MM.1S (cell line): ENCODE measurements around the gene RPL7A.

ENCODE experiments used
- EZH2 ChIP-seq: fragments of 300-600 bp; sonication (generic); optimal IDR thresholded peaks from 2 replicates; pipeline ENCODE3; 2017; ENCODE audit warnings: low read depth, mild to moderate bottlenecking, antibody characterized with exemption, low read length, mixed read lengths
- EZH2phosphoT487 ChIP-seq: fragments of 300-600 bp; sonication (generic); IDR thresholded peaks from 2 replicates; pipeline ENCODE4 v1.6.1; 2018; ENCODE audit warnings: antibody characterized with exemption, low read length
- TF ChIP-seq, protein P1 (sequence below): fragments of 300-600 bp; sonication (generic); IDR thresholded peaks from 2 replicates; pipeline ENCODE4 v1.5.1; 2016; ENCODE audit warnings: antibody characterized with exemption, low read length, mixed read lengths

DNA sequence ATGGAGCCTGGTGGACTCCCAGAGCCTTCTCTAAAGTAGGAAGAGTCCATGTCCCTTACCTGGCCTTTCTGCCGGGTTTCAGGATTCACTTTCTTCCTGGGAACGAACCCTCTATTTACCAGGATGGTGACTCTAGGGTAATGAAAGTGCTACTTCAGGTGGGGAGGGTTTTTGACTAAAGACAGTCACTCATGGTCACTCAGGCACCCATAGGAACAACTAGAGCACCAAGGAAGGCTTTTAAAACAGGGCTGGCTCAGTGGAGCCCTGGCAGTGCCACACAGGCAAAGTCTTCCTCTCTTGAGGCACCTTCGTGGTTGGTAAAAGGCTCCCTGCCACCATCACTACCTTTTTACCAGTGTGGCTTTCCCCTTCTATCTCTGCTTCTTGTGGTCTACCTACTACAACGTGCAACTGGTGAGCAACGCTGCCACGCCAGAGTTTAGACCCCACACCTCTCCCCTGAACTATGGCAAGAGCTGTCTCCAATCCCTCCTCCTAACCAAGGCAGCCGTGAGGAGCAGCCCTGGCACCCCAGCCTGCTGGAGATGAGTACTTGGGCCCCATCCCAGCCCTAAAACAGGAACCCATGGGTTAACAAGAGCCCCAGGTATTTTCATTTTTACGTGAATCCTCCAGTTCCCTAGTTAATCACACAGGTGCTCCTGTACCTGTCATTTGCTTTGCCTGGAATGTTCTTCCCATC lies 4.8 kb downstream of the RPL7A start:
- TF ChIP-seq, protein P1, sequence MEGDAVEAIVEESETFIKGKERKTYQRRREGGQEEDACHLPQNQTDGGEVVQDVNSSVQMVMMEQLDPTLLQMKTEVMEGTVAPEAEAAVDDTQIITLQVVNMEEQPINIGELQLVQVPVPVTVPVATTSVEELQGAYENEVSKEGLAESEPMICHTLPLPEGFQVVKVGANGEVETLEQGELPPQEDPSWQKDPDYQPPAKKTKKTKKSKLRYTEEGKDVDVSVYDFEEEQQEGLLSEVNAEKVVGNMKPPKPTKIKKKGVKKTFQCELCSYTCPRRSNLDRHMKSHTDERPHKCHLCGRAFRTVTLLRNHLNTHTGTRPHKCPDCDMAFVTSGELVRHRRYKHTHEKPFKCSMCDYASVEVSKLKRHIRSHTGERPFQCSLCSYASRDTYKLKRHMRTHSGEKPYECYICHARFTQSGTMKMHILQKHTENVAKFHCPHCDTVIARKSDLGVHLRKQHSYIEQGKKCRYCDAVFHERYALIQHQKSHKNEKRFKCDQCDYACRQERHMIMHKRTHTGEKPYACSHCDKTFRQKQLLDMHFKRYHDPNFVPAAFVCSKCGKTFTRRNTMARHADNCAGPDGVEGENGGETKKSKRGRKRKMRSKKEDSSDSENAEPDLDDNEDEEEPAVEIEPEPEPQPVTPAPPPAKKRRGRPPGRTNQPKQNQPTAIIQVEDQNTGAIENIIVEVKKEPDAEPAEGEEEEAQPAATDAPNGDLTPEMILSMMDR = no peak
- no peak for TF ChIP-seq EZH2phosphoT487
- no peak for TF ChIP-seq EZH2
